Parathyroid adenoma (tissue), 2 donors: Measurements from ENCODE around the gene PURB.

Experiments used
- H2AFZ ChIP-seq: fragments of 300-600 bp; sonication (generic); one replicate; pipeline ENCODE4 v1.7.0; 2017; ENCODE audit warnings: antibody characterized with exemption, mild to moderate bottlenecking
- H3K27ac ChIP-seq: fragments of 300-600 bp; sonication (generic); one replicate; pipeline ENCODE4 v1.7.0; 2017
- H3K27me3 ChIP-seq: fragments of 300-600 bp; sonication (generic); one replicate; pipeline ENCODE4 v1.7.0; 2017; ENCODE audit warnings: low read length; ENCODE audit not compliant: control insufficient read depth, insufficient read depth
- H3K36me3 ChIP-seq: fragments of 300-600 bp; sonication (generic); one replicate; pipeline ENCODE4 v1.7.0; 2017; ENCODE audit warnings: low read length; ENCODE audit not compliant: control insufficient read depth, insufficient read depth
- H3K4me1 ChIP-seq: fragments of 300-600 bp; sonication (generic); one replicate; pipeline ENCODE4 v1.7.0; 2017; ENCODE audit warnings: control low read depth
- H3K4me2 ChIP-seq: fragments of 300-600 bp; sonication (generic); one replicate; pipeline ENCODE4 v1.7.0; 2017; ENCODE audit warnings: low read length
- H3K4me3 ChIP-seq: fragments of 300-600 bp; sonication (generic); one replicate; pipeline ENCODE4 v1.7.0; 2017; ENCODE audit warnings: low read depth, low read length
- H3K79me2 ChIP-seq: fragments of 300-600 bp; sonication (generic); one replicate; pipeline ENCODE4 v1.7.0; 2017; ENCODE audit warnings: control low read depth
- H3K9ac ChIP-seq: fragments of 300-600 bp; sonication (generic); one replicate; pipeline ENCODE4 v1.7.0; 2017; ENCODE audit warnings: mild to moderate bottlenecking
- H3K9me3 ChIP-seq: fragments of 300-600 bp; sonication (generic); one replicate; pipeline ENCODE4 v1.7.0; 2017; ENCODE audit warnings: low read length; ENCODE audit not compliant: control insufficient read depth
- TF ChIP-seq, protein P1 (sequence below): fragments of 300-600 bp; sonication (generic); IDR thresholded peaks from one replicate; pipeline ENCODE4 v1.7.0; 2017; ENCODE audit warnings: antibody characterized with exemption, mild to moderate bottlenecking
- donor health status: primary hyperparathyroidism.

The PURB gene

GRCh38 chr7:44914992-44915607 lies 29.8 kb upstream of the PURB start:
- Histone ChIP-seq H3K9me3 (no peaks in the 10 kb centered on the region), H3K4me2 (no peak overlapping the region), H3K27me3 (no peaks in the 10 kb centered on the region), H3K4me3 (no peak overlapping the region), H3K27ac (no peak overlapping the region), H3K79me2 (no peaks in the 10 kb centered on the region), H3K4me1 (no peaks in the 10 kb centered on the region), H2AFZ (no peak overlapping the region), H3K9ac (no peak overlapping the region), H3K36me3 (no peaks in the 10 kb centered on the region)
- TF ChIP-seq, protein P1, sequence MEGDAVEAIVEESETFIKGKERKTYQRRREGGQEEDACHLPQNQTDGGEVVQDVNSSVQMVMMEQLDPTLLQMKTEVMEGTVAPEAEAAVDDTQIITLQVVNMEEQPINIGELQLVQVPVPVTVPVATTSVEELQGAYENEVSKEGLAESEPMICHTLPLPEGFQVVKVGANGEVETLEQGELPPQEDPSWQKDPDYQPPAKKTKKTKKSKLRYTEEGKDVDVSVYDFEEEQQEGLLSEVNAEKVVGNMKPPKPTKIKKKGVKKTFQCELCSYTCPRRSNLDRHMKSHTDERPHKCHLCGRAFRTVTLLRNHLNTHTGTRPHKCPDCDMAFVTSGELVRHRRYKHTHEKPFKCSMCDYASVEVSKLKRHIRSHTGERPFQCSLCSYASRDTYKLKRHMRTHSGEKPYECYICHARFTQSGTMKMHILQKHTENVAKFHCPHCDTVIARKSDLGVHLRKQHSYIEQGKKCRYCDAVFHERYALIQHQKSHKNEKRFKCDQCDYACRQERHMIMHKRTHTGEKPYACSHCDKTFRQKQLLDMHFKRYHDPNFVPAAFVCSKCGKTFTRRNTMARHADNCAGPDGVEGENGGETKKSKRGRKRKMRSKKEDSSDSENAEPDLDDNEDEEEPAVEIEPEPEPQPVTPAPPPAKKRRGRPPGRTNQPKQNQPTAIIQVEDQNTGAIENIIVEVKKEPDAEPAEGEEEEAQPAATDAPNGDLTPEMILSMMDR = no peak

GRCh38 chr7:44912775-44913347 lies 27.5 kb upstream of the PURB start:
- H3K4me3 ChIP-seq = no peak overlapping the region
- TF ChIP-seq, protein P1 = no peak
- no peaks in the 10 kb centered on the region for H3K27me3 ChIP-seq
- H3K27ac ChIP-seq = no peak overlapping the region
- no peaks in the 10 kb centered on the region for H3K4me1 ChIP-seq
- H3K36me3 ChIP-seq = no peaks in the 10 kb centered on the region
- H3K79me2 ChIP-seq = no peaks in the 10 kb centered on the region
- H3K9me3 ChIP-seq = no peaks in the 10 kb centered on the region
- no peak overlapping the region for H3K9ac ChIP-seq
- no peak overlapping the region for H2AFZ ChIP-seq
- no peak overlapping the region for H3K4me2 ChIP-seq

- no peaks in the 10 kb centered on the region for H3K4me1 ChIP-seq
- no peaks in the 10 kb centered on the region for H3K36me3 ChIP-seq
- no peaks in the 10 kb centered on the region for H3K9me3 ChIP-seq
- no peak overlapping the region for H3K27ac ChIP-seq
- no peaks in the 10 kb centered on the region for H3K79me2 ChIP-seq
- TF ChIP-seq, protein P1 = no peak
- no peak overlapping the region for H2AFZ ChIP-seq
- no peak overlapping the region for H3K9ac ChIP-seq
- H3K4me3 ChIP-seq = no peak overlapping the region
- H3K4me2 ChIP-seq = no peak overlapping the region
- no peaks in the 10 kb centered on the region for H3K27me3 ChIP-seq
Observed at GRCh38 chr7:44911911-44912310, 26.6 kb upstream of the PURB start.

DNA sequence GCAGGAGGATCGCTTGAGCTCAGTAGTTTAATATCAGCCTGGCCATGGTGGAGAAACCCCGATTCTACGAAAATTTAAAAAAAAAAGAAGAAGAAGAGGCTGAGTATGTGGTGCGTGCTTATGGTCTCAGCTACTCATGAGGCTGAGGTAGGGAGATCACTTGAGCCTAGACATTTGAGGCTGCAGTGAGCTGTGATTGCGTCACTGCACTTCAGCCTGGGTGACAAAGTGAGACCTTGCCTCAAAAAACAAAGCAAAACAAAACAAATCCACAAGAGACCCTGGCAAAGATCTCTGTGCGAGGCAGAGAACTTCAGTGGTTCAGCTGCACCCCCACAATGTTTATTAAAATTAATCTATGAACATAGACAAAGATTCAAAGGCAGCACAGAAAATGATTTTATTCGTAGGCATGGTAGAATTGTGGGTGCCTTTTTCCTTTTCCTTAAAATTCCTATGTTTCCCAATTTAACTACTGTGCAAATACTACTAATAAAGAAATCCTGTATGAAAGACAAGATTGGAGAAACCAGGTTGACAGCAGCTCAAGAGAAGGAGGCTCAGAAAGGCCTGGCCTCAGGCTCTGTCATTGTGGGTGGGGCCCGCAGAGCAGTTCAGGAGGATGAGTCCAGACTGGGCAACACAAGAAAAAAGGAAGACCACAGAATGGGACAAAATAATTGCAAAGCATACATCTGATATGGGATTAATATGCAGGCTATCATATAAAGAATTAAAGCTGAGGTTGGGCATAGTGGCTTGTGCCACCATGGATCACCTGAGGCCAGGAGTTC lies 24.5 kb upstream of the PURB start:
- no peak overlapping the region for H3K9ac ChIP-seq
- no peaks in the 10 kb centered on the region for H3K4me1 ChIP-seq
- no peaks in the 10 kb centered on the region for H3K79me2 ChIP-seq
- H2AFZ ChIP-seq = no peak overlapping the region
- H3K36me3 ChIP-seq = no peaks in the 10 kb centered on the region
- H3K4me2 ChIP-seq = no peak overlapping the region
- no peaks in the 10 kb centered on the region for H3K27me3 ChIP-seq
- H3K27ac ChIP-seq = no peak overlapping the region
- no peaks in the 10 kb centered on the region for H3K9me3 ChIP-seq
- TF ChIP-seq, protein P1 = no peak
- H3K4me3 ChIP-seq = no peak overlapping the region
